ENCODE data around the gene CDK8. TPM values are rescaled to one million over a fixed set of nuclear protein-coding genes. Genes with fewer than 3 reads are reported as not detected.

The CDK8 gene
- total RNA-seq, 1 donor from 2014 or later: 11.3 TPM

DNA sequence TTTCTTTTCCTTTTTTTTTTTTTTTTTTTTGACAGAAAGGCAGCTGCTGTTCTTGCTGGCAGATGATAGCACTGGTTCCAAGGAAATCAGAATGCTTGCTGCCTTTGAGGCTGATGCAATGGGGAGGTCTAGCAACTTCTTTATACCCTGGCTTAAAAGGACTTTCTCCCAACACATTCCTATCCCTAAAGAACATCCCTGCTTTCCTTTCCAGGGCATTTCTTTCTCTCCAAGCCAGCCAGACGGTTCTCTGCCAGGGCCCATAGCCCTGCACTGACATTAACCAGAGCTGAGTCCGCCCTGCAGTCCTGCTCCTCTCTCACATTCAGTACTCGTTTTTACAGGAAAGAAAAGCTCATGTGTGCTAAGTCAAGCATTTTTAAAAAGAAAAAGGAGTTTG is 169.7 kb downstream of the CDK8 start:
- Histone ChIP-seq H3K9me3 (no peaks in the 10 kb centered on the region), H3K27ac (peak overlapping the region; percentile 37), H3K27me3 (no peaks in the 10 kb centered on the region), H3K4me3 (no peak overlapping the region), H3K36me3 (no peaks in the 10 kb centered on the region), H3K4me1 (no peaks in the 10 kb centered on the region)
- intact Hi-C loops (cut with DNase I): no loop called here
- DNase-seq (ENCODE audit: extremely low spot score in 2 of 2): no peak
- no peak for TF ChIP-seq POLR2A (IDR thresholded peaks at IDR 0.05)
- TF ChIP-seq, protein P1, sequence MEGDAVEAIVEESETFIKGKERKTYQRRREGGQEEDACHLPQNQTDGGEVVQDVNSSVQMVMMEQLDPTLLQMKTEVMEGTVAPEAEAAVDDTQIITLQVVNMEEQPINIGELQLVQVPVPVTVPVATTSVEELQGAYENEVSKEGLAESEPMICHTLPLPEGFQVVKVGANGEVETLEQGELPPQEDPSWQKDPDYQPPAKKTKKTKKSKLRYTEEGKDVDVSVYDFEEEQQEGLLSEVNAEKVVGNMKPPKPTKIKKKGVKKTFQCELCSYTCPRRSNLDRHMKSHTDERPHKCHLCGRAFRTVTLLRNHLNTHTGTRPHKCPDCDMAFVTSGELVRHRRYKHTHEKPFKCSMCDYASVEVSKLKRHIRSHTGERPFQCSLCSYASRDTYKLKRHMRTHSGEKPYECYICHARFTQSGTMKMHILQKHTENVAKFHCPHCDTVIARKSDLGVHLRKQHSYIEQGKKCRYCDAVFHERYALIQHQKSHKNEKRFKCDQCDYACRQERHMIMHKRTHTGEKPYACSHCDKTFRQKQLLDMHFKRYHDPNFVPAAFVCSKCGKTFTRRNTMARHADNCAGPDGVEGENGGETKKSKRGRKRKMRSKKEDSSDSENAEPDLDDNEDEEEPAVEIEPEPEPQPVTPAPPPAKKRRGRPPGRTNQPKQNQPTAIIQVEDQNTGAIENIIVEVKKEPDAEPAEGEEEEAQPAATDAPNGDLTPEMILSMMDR (IDR thresholded peaks at IDR 0.05): no peak
- no peak for TF ChIP-seq POLR2AphosphoS5 (IDR thresholded peaks at IDR 0.05; ENCODE audit: insufficient read depth in 1 of 2, low read depth in 1 of 2)

DNA sequence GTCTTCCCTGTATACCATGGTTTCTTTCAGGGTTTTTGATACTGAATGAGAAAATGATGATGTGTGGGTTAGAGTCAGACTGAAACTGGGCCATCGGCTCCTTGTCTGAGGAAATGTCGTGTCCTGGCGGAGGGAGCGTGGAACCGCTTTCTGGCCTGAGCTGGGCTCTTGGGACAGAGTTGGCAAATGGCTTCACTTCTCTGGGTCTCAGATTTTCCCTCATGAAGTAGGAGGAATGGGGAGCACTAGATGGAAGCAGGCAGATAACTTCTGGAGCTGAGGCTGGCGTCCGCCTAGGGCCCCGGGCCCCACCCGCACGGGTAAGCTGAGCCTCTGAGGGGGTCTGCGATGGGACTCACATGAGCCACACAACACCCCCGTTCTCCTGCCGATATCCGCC is 170.3 kb downstream of the CDK8 start:
- DNase-seq (ENCODE audit: extremely low spot score in 2 of 2): no peak

DNA sequence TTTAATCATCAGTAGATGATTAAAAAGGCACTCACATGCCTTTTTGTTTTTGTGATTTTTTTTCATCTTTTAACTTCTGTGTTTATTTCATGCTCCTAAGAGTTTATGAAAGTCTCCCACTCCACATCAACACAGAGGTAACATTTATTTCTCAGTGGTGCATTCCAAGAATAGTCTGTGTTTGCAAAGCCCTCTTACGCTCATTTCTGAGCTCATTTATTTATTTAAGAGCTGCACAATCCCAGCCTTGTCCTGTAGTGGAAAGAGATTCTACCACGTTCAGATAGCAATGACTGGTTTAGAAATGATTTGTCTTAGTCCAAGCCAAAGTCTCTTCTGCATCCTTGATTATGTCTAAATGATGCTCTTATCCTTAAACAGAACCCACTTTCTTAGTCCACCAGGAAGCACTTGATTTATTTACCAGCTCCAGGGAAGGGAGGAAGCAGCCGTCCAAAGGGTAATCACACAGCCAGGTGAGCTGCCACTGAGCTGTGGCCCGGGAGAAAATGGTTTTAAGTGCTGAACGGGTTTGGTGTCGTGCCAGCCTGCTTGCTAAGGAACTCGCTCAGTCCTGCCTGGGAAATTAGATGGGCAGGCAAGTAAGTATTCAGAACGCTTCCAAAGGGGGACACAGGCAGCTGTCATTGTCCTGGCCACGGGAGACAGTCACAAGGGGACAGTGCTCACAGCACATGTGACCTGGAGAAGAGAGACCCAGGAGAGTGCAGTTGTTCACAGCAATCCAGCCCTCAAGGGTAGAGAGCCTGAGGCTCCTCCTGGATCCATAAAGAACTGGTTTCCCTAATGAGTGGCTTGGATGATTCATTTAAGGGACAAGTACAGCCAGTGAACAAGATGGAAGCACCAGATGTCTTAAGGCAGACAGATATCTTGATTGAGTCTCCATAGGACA is 171.8 kb downstream of the CDK8 start:
- Histone ChIP-seq H3K27ac (peak overlapping the region; percentile 21), H3K27me3 (no peaks in the 10 kb centered on the region), H3K36me3 (no peaks in the 10 kb centered on the region), H3K9me3 (no peaks in the 10 kb centered on the region), H3K4me3 (no peak overlapping the region), H3K4me1 (no peaks in the 10 kb centered on the region)
- TF ChIP-seq, protein P1 (IDR thresholded peaks at IDR 0.05): no peak
- TF ChIP-seq POLR2AphosphoS5 (IDR thresholded peaks at IDR 0.05; ENCODE audit: insufficient read depth in 1 of 2, low read depth in 1 of 2) (no peak), POLR2A (IDR thresholded peaks at IDR 0.05) (no peak)
- no peak for DNase-seq (ENCODE audit: extremely low spot score in 2 of 2)
- intact Hi-C loops (cut with DNase I): no loop called here

More for the DNA sequence above, 170.3 kb downstream of the CDK8 start:
- intact Hi-C loops (cut with DNase I): no loop called here
- H3K4me1 ChIP-seq: no peaks in the 10 kb centered on the region
- H3K27ac ChIP-seq: peak overlapping the region; percentile 37
- H3K27me3 ChIP-seq: no peaks in the 10 kb centered on the region
- H3K9me3 ChIP-seq: no peaks in the 10 kb centered on the region
- H3K4me3 ChIP-seq: no peak overlapping the region
- TF ChIP-seq POLR2AphosphoS5 (IDR thresholded peaks at IDR 0.05; ENCODE audit: insufficient read depth in 1 of 2, low read depth in 1 of 2): no peak
- TF ChIP-seq, protein P1 (IDR thresholded peaks at IDR 0.05): no peak
- TF ChIP-seq POLR2A (IDR thresholded peaks at IDR 0.05): no peak
- H3K36me3 ChIP-seq: no peaks in the 10 kb centered on the region

- Histone ChIP-seq H3K4me3 (no peak overlapping the region), H3K27me3 (no peaks in the 10 kb centered on the region), H3K4me1 (no peaks in the 10 kb centered on the region), H3K9me3 (peaks cover 16% of the 10 kb centered on the region), H3K27ac (no peak overlapping the region), H3K36me3 (no peaks in the 10 kb centered on the region)
- no peak for DNase-seq (ENCODE audit: extremely low spot score in 2 of 2)
- TF ChIP-seq, protein P1 (IDR thresholded peaks at IDR 0.05): no peak
- intact Hi-C loops (cut with DNase I): no loop called here
Measured at GRCh38 chr13:26433776-26434175, 179.8 kb downstream of the CDK8 start.

- TF ChIP-seq POLR2A (IDR thresholded peaks at IDR 0.05) (no peak), POLR2AphosphoS5 (IDR thresholded peaks at IDR 0.05; ENCODE audit: insufficient read depth in 1 of 2, low read depth in 1 of 2) (no peak)
- TF ChIP-seq, protein P1 (IDR thresholded peaks at IDR 0.05): no peak
Measured at GRCh38 chr13:26435171-26435570, 181.2 kb downstream of the CDK8 start.

More at GRCh38 chr13:26435171-26435570, 181.2 kb downstream of the CDK8 start:
- no peak overlapping the region for H3K4me3 ChIP-seq
- no peak overlapping the region for H3K27ac ChIP-seq
- no peak for DNase-seq (ENCODE audit: extremely low spot score in 2 of 2)
- intact Hi-C loops (cut with DNase I): no loop called here
- H3K36me3 ChIP-seq: no peaks in the 10 kb centered on the region
- H3K27me3 ChIP-seq: no peaks in the 10 kb centered on the region
- peaks cover 16% of the 10 kb centered on the region for H3K9me3 ChIP-seq
- no peaks in the 10 kb centered on the region for H3K4me1 ChIP-seq

All from vagina (tissue), 2 donors.